MM.1S (cell line): ENCODE measurements around the gene PIP4K2A.

Experiments
- EZH2 ChIP-seq: fragments of 300-600 bp; sonication (generic); optimal IDR thresholded peaks from 2 replicates; pipeline ENCODE3; 2017; ENCODE audit warnings: low read depth, mild to moderate bottlenecking, antibody characterized with exemption, low read length, mixed read lengths
- EZH2phosphoT487 ChIP-seq: fragments of 300-600 bp; sonication (generic); IDR thresholded peaks from 2 replicates; pipeline ENCODE4 v1.6.1; 2018; ENCODE audit warnings: antibody characterized with exemption, low read length
- TF ChIP-seq, protein P1 (sequence below): fragments of 300-600 bp; sonication (generic); IDR thresholded peaks from 2 replicates; pipeline ENCODE4 v1.5.1; 2016; ENCODE audit warnings: antibody characterized with exemption, low read length, mixed read lengths

GRCh38 chr10:22504766-22505165 lies 209.6 kb downstream of the PIP4K2A start:
- TF ChIP-seq, protein P1, sequence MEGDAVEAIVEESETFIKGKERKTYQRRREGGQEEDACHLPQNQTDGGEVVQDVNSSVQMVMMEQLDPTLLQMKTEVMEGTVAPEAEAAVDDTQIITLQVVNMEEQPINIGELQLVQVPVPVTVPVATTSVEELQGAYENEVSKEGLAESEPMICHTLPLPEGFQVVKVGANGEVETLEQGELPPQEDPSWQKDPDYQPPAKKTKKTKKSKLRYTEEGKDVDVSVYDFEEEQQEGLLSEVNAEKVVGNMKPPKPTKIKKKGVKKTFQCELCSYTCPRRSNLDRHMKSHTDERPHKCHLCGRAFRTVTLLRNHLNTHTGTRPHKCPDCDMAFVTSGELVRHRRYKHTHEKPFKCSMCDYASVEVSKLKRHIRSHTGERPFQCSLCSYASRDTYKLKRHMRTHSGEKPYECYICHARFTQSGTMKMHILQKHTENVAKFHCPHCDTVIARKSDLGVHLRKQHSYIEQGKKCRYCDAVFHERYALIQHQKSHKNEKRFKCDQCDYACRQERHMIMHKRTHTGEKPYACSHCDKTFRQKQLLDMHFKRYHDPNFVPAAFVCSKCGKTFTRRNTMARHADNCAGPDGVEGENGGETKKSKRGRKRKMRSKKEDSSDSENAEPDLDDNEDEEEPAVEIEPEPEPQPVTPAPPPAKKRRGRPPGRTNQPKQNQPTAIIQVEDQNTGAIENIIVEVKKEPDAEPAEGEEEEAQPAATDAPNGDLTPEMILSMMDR: no peak
- TF ChIP-seq EZH2: no peak
- TF ChIP-seq EZH2phosphoT487: no peak
